Panc1 (cell line): Measurements from ENCODE around the gene HES1. TPM values are rescaled to one million over a fixed set of nuclear protein-coding genes. Genes with fewer than 3 reads are reported as not detected.

Experiments
- ATAC-seq: fragments of 200-7000 bp; cut with Tn5 transposase; 2 replicates; pipeline ENCODE4 v1.9.1; 2020; ENCODE audit warnings: mild to moderate bottlenecking, moderate library complexity
- BruUV-seq: library from RNA; stranded (reverse); fragments of 400-500 nt; replicated peaks from 2 replicates; lab custom pipeline; 2021; lab: Mats Ljungman, UMichigan
- CTCF ChIA-PET: fragments of 300-600 bp; sonication (Branson Sonifier 250); formaldehyde crosslinking; loops from one replicate; lab custom pipeline; 2022; ENCODE audit warnings: antibody characterized with exemption; lab: Charles Lee
- POLR2A ChIA-PET: fragments of 300-600 bp; sonication (Branson Sonifier 250); formaldehyde crosslinking; loops from one replicate; lab custom pipeline; 2022; ENCODE audit warnings: antibody characterized with exemption; lab: Charles Lee
- DNase-seq: peaks from one replicate; pipeline ENCODE4 v3.0.0-alpha.2; 2010; ENCODE audit warnings: low read depth, low spot score
- H3K27ac ChIP-seq: 2 replicates; pipeline ENCODE4 v1.5.1; 2011; ENCODE audit warnings: mild to moderate bottlenecking, low read length, inconsistent platforms
- H3K27me3 ChIP-seq: fragments of 200-500 bp; sonication (Bioruptor generic); 2 replicates; pipeline ENCODE4 v1.6.0; 2014; ENCODE audit warnings: low read length, inconsistent platforms; ENCODE audit not compliant: control insufficient read depth, insufficient read depth
- H3K36me3 ChIP-seq: fragments of 200-500 bp; sonication (Bioruptor generic); 2 replicates; pipeline ENCODE4 v1.5.1; 2014; ENCODE audit warnings: inconsistent platforms, mild to moderate bottlenecking, low read length, moderate library complexity; ENCODE audit not compliant: control insufficient read depth, insufficient read depth
- H3K4me1 ChIP-seq: 2 replicates; pipeline ENCODE4 v1.5.1; 2011; ENCODE audit warnings: inconsistent platforms, mild to moderate bottlenecking, low read length, moderate library complexity; ENCODE audit not compliant: control insufficient read depth, insufficient read depth
- H3K4me3 ChIP-seq, 2 experiments: 2 replicates each; pipeline ENCODE4 v1.5.1; 2011 to 2012; ENCODE audit warnings: low read depth in 2 of 2, low read length in 2 of 2, mild to moderate bottlenecking in 2 of 2, inconsistent platforms in 1 of 2, moderate library complexity in 1 of 2
- H3K9me3 ChIP-seq: fragments of 200-500 bp; sonication (Bioruptor generic); 2 replicates; pipeline ENCODE4 v1.5.1; 2014; ENCODE audit warnings: low read depth, mild to moderate bottlenecking, inconsistent platforms, low read length, moderate library complexity; ENCODE audit not compliant: control insufficient read depth, insufficient read depth
- CTCF ChIP-seq: fragments of 450-650 bp; IDR thresholded peaks from 2 replicates; pipeline ENCODE4 v1.5.1; 2017; ENCODE audit warnings: mild to moderate bottlenecking
- POLR2AphosphoS5 ChIP-seq: IDR thresholded peaks from 2 replicates; pipeline ENCODE4 v1.6.1; 2012; ENCODE audit warnings: mild to moderate bottlenecking, low read depth, low read length, moderate library complexity
- REST ChIP-seq, 2 experiments: IDR thresholded peaks; 2 replicates each; pipeline ENCODE4 v1.6.1; 2011 to 2012; ENCODE audit warnings: low read depth in 2 of 2, control low read depth in 1 of 2, low read length in 1 of 2, mild to moderate bottlenecking in 1 of 2, moderate library complexity in 1 of 2; ENCODE audit not compliant: insufficient read depth in 1 of 2
- SIN3A ChIP-seq: IDR thresholded peaks from 2 replicates; pipeline ENCODE4 v1.6.1; 2012; ENCODE audit warnings: low read depth, mild to moderate bottlenecking, low read length, moderate library complexity, borderline replicate concordance; ENCODE audit not compliant: insufficient read depth
- TCF7L2 ChIP-seq: IDR thresholded peaks from 2 replicates; pipeline ENCODE4 v1.6.1; 2011; ENCODE audit warnings: mild to moderate bottlenecking, low read depth, low read length, inconsistent platforms
- in situ Hi-C: cut with HindIII; loops from 2 replicates; pipeline ENCODE4 v1.10.0; 2016; ENCODE audit warnings: low sequenced_read_pairs, low pct_unique_long_range_greater_than_20kb
- intact Hi-C: fragments of 100-400 bp; cut with micrococcal nuclease; formaldehyde crosslinking; loops from one replicate; pipeline ENCODE4 v1.10.0; 2022; ENCODE audit not compliant: unreplicated experiment
- total RNA-seq: library from RNA; stranded (reverse); gene quantifications from one replicate; pipeline ENCODE4 v1.2.1, GENCODE V29; 2021; ENCODE audit not compliant: unreplicated experiment

The HES1 gene
- total RNA-seq, 1 experiment from 2014 or later: 28.5 TPM

GRCh38 chr3:194184801-194185200 is 48.9 kb downstream of the HES1 start:
- Histone ChIP-seq H3K4me3 (no peak overlapping the region), H3K27me3 (no peaks in the 10 kb centered on the region), H3K27ac (no peak overlapping the region), H3K36me3 (no peaks in the 10 kb centered on the region), H3K4me1 (peaks cover 7% of the 10 kb centered on the region), H3K9me3 (no peaks in the 10 kb centered on the region)
- TF ChIP-seq SIN3A (no peak), REST (IDR thresholded peaks at IDR 0.05; ENCODE audit: insufficient read depth in 1 of 2, low read depth in 2 of 2, low read length in 1 of 2) (no peak), CTCF (no peak), POLR2AphosphoS5 (no peak), TCF7L2 (no peak)
- intact Hi-C loops: no loop called here
- no peak for DNase-seq
- in situ Hi-C loops: no loop called here
- POLR2A ChIA-PET: no interaction called here
- no peak for ATAC-seq
- no TSS peak for BruUV-seq
- CTCF ChIA-PET: interaction anchor here (1.1 kb wide), 1 partner anchor 46 kb away, joined by 3 read pairs; no protein-coding TSS in a partner anchor

- intact Hi-C loops (no loop called here), in situ Hi-C loops (no loop called here)
- ChIA-PET CTCF (interaction anchor here (1.1 kb wide), 1 partner anchor 46 kb away, joined by 3 read pairs; no protein-coding TSS in a partner anchor), POLR2A (no interaction called here)
- Histone ChIP-seq H3K27me3 (no peaks in the 10 kb centered on the region), H3K4me3 (no peak overlapping the region), H3K27ac (no peak overlapping the region), H3K4me1 (peaks cover 7% of the 10 kb centered on the region), H3K36me3 (no peaks in the 10 kb centered on the region), H3K9me3 (no peaks in the 10 kb centered on the region)
- no peak for ATAC-seq
- DNase-seq: no peak
- TF ChIP-seq CTCF: no peak
- TF ChIP-seq SIN3A: no peak
- no TSS peak for BruUV-seq
Observed at GRCh38 chr3:194185221-194185620, 49.3 kb downstream of the HES1 start.
